Measurements from ENCODE around the gene OASL.

OASL gene

GRCh38 chr12:120988658-120989057 is 50.4 kb downstream of the OASL start:
- FAIRE-seq: no peak

GRCh38 chr12:120988234-120988633 is 50.8 kb downstream of the OASL start:
- no peak for FAIRE-seq

- FAIRE-seq: no peak
Measured at GRCh38 chr12:120984351-120984898, 54.6 kb downstream of the OASL start.

GRCh38 chr12:120983759-120984158 is 55.3 kb downstream of the OASL start:
- FAIRE-seq: no peak

GRCh38 chr12:120982659-120983058 is 56.4 kb downstream of the OASL start:
- FAIRE-seq: no peak

- no peak for FAIRE-seq
Measured at GRCh38 chr12:120981407-120981941, 57.6 kb downstream of the OASL start.

- FAIRE-seq: no peak
Measured at GRCh38 chr12:120980800-120981368, 58.2 kb downstream of the OASL start.

GRCh38 chr12:120979862-120980696 is 59.0 kb downstream of the OASL start:
- no peak for FAIRE-seq

- no peak for FAIRE-seq
Measured at GRCh38 chr12:120979220-120979861, 59.7 kb downstream of the OASL start.

- FAIRE-seq: no peak
Measured at GRCh38 chr12:120978296-120979219, 60.5 kb downstream of the OASL start, which contains the start of gene HNF1A. TSS of gene HNF1A (plus strand) at chr12:120978543. CDS start at chr12:120978769, 226 bp downstream.

- no peak for FAIRE-seq
Measured at GRCh38 chr12:120977531-120978295, 61.3 kb downstream of the OASL start.

GRCh38 chr12:120972870-120973543 is 66.0 kb downstream of the OASL start:
- FAIRE-seq: no peak

- peak; percentile 96 for FAIRE-seq
Measured at GRCh38 chr12:120971299-120972180, 67.5 kb downstream of the OASL start.

- FAIRE-seq: no peak
Measured at GRCh38 chr12:120970310-120970709, 68.7 kb downstream of the OASL start.

Measured in islet of Langerhans (tissue), 1 donor.